Posterior cingulate gyrus (tissue), 11 donors: Measurements from ENCODE around the gene STK25.

Experiments used
- DNase-seq, 10 donors: peaks; one replicate each; pipeline versions ENCODE4 v3.0.0 to v3.0.0-alpha.2; 2020 to 2021; ENCODE audit warnings: mixed read lengths in 3 of 10
- intact Hi-C: fragments of 100-400 bp; cut with DNase I; formaldehyde crosslinking; loops from one replicate; pipeline ENCODE4 v1.15.1; 2023

STK25 gene

DNA sequence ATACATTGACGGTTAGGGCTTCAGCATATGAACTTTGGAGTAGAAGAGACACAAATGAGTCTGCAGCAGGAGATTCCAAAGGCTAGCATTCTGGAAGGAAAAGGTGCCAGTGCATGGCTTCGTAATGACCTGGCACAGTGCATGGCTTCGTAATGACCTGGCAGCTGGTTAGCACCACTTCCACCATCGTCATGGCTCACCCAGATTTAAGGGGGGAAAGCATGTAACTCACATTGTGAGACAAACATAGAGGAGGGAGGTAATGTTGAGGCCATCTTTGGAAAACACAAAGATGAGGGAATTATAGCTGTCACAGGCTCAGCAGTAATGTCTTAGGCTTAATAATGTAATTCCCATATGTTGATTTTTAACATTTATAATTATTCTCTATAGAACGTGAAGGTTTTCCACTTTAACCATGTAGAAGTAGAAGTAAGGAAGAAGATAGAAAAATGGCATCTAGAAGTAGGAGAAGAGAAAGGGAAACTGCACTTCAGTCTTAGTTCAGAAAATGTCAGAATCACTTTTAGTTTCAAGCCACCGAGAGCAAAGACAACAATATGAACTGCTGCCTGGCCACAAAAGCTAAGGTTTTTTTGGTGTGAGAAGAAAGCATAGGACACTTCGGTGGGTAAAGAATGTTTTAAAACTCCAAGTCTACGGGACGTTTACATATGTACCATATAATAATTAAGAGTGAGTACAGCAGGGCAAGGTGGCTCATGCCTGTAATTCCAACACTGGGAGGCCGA lies 6.8 kb upstream of the STK25 start:
- intact Hi-C loops: no loop called here
- DNase-seq: peak in 1 of 10 donors; percentile 22

DNA sequence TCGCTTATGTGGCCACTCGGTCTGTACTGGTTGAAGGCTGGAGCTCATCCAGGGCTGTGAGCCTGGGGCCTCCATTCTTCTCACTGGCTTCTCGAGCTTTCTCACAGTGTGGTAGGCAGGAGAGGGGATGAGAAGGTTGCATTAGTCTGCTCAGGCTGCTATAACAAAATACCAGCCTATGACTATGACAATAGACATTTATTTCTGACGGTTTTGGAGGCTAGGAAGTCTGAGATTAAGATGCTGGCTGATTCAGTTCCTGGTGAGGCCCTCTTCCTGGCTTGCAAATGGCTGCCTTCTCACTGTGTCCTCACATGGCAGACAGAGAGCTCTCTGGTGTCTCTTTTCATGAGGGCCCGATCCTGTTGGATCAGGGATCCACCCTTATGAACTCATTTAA lies 6.2 kb upstream of the STK25 start:
- DNase-seq: peak in 2 of 10 donors; percentile 29 to 31
- intact Hi-C loops: no loop called here

DNA sequence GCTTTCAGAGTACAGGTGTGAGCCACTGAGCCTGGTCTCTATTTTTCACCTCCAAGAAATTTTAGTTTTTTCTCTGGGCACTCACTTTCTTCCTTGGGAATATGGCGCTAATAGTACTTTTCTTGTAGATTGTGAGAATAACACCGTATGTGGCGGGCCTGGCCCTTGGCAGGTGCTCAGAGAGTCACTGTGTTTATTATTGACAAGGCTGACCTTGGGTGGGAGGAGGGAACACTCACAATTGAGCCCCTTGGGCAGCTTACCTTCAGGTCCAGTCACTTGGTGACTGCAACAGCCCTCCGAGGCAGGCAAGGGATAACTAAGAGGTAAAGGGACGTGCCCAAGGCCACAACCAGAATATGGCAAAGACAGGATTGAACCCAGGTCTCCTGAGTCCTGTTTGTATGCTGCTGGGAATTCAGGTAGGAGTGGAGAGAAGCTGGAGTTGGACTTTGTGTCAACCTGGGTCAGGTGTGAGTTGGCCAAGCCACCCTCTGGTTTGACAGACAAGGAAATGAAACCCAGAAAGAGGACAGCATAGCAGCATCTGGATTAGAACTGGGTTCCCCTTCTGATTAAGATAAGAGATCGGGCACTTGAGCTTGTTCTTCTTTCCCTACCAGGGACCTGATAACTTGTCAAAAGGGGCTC lies 2.8 kb upstream of the STK25 start:
- intact Hi-C loops: no loop called here
- peak in 2 of 10 donors; percentile 9 to 44 for DNase-seq

DNA sequence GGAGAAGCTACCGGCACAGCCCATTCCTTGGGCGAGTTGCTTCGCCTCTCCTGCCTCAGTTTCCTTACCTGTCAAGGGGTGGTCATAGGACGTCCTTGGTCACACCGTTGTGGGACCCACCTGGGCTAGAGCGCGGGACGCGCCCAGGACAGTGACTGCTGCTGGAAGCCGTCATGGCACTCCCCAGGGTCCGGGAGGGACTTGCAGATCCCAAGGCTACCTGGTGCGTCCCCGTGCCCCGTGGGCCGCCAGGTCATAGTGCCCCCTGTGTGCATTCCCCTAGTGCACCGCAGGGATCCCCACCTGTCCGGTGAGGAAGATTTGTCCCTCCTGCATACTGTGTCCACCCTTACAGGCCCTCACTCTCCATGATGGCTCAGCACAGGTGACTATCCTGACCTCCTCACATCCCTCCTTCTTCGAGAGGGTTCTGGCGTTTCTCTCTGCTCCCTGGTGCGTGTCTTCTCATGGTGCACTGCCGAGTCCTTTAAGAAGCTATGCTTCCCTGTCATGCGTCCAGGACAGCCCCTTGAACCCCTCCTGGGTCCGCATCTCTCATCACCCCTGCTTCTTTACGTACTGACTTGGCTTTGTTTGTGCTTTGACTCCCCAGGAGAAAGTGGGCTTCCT lies 886 bp upstream of the STK25 start:
- intact Hi-C loops: loop anchor here (2.0 to 10.0 kb wide), 4 partner anchors 48 to 178 kb away; partner anchors contain the start of genes ATG4B, BOK, DTYMK and THAP4
- peak in 3 of 10 donors; percentile 81 to 91 (median 87) for DNase-seq

DNA sequence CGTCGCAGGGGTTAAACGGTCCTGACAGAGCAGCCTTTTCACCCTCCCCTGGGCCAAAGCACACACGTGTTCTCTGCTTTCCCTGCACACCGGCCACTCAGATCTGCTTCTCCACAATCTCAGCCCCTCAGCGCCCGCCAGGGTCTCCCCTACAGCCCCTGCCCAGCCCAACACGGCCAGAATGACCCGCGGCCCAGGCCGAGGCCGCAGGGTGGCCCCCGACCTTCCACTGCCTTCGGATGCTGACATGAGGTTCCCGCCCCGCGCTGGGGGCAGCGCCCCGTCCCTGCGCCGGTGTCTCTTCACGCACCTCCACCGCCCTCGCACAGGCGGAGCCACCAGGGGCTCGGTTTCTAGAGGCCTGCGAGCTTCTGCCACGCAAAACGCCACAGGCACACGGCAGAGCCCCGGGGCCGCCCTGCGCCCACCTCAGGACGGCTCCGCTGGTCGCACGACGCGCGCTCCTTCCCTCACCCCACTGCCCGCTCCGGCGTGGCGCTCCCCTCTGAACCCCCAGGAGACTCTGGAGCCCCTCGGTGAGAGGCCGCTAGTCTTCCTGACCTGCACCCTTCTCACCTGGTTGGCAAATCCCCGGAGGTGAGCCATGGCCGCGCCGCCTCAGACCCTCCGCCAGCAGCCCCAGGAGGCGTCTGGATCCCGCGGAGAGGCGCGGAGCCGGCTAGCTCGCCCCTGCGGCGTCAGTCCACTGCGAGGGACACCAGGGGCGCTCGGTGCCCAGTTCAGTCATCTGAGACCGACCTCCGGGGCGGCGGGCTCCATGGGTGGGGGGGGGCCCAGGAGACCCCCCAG lies 749 bp downstream of the STK25 start:
- peak in 5 of 10 donors; percentile 24 to 90 (median 81) for DNase-seq
- intact Hi-C loops: loop anchor here (2.0 to 10.0 kb wide), 4 partner anchors 50 to 180 kb away; partner anchors contain the start of genes ATG4B, BOK, DTYMK and THAP4

DNA sequence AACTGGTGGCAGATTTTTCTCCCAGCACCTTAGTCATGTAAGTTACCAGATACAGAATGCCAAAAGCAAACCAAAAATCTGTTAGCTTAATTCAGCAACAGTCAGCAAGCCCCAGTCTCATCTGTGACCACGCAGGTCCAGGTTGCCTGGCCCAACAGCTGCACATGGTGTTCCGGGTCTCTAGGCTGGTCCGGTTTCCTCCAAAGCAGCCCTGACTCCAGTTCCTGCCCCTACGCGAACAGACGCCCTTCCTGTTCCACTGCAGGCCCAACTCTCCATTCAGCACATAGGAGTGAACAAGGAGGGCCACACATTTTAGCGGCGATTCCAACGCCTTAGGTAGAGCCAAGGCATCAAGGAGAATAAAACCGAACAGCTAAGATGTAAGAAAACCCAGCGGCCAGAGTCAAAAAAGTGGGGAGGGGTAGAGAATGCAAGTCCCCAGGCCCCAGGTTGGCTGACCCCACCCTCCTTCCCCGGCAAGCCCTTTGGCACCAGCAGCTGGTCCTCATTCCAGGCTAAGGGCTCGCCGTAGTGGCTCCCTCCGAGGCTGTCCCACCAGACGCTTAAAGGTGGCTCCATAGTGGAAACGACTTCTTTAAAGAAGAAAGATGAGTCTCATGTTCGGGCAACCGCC lies 1.5 kb downstream of the STK25 start:
- intact Hi-C loops: loop anchor here (5.0 to 10.0 kb wide), 3 partner anchors 50 to 180 kb away; partner anchors contain the start of genes BOK and DTYMK
- peak in 1 of 10 donors; percentile 70 for DNase-seq

DNA sequence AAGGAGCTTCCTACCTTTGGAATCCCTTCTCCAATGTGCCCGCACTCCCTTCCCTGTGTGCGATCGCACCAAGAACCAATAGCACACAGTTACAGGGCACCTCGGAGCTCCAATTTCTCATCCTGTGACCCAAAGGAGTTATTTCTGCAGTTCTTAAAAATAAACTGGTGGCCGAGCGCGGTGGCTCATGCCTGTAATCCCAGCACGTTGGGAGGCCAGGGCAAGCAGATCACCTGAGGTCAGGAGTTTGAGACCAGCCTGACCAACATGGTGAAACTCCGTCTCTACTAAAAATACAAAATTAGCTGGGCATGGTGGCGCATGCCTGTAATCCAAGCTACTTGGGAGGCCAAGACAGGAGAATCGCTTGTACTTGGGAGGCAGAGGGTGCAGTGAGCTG lies 2.1 kb downstream of the STK25 start:
- DNase-seq: peak in 1 of 10 donors; percentile 31
- intact Hi-C loops: loop anchor here (5.0 to 10.0 kb wide), 3 partner anchors 51 to 181 kb away; partner anchors contain the start of genes BOK and DTYMK

DNA sequence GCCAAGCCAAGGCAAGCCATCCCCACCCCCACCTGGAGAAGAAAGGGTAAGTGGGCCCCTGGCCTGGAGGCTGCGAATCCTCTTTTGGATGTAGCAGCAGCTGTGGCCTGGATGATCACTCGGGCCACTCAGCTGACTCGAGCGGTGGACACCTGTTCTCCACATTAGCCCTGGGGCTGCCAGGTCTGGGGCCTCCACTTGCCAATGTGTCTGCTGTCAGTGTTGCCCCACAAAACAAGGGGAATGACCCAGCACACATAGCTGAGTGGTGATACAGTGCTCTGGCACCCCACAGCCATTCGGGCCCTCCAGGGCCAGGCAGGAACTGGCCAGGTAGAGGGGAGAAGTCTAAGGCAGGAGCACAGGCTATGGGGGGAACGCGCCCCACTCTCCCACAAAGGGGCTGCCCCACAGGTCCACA lies 2.6 kb downstream of the STK25 start:
- intact Hi-C loops: loop anchor here (5.0 to 10.0 kb wide), 3 partner anchors 52 to 182 kb away; partner anchors contain the start of genes BOK and DTYMK
- DNase-seq: peak in 1 of 10 donors; percentile 52

DNA sequence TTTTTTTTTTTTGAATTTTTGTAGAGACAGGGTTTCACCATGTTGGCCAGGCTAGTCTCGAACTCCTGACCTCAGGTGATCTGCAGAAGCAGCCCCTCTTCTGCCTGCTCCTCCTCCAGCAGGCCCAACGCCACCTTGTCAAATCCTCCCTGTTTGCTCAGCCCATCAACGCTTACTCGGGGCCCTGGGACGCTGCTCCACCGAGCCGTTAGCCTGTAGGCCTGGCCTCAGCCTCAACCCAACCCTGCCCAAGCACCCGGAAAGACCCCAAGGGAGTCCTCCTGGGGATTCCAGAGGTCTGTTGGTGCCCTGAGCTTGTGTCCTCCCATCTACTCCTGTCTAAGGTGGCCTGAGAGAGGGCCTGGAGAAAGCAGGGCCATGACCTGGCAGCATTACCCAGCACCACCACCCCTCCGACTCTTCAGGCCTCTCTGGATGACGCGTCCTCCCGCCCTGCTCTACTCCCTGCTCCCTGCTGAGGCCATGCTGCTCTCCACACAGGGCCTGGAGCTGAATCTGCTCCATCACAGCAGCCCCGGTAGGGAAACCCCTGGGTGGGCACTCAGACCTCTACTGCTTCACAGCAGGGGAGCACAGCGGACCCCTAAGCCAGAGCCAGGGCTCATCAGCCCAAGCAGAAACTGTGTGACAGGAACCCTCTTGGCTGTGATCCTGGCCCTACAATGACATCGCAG lies 3.2 kb downstream of the STK25 start:
- DNase-seq: peak in 1 of 10 donors; percentile 72
- intact Hi-C loops: loop anchor here (5.0 to 10.0 kb wide), 3 partner anchors 52 to 182 kb away; partner anchors contain the start of genes BOK and DTYMK

DNA sequence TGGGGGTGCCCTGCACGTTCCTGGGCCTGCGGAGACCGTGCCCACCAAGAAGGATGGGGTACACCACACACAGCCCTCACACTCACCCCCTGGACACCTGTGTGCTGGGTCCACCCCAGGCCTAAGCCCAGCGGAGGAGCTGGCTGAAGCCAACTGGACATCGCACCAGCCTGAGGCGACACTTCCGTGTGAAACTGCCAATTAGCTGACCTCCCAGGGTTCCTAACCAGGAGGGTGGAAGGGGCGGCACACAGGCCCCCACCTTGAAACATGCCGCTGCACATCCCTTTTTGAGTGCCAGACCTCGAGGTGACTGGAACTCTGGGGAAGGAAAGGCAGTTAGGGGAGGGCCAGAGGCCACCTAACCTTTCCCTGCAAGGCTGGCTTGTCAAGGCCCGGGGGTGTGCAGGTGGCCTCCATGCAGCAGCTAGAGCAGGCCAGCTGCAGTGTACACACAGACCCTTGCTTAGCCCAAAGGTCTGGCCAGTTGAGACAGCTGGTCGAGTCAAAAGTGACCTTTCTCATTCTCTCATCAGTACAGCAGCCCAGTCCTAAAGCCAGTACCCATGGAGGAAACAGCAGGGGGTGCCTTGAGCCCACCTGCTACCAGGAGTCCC lies 4.5 kb downstream of the STK25 start:
- intact Hi-C loops: loop anchor here (10.0 kb wide), 1 partner anchor 111 kb away; no protein-coding TSS in a partner anchor
- DNase-seq: peak in 1 of 10 donors; percentile 40

DNA sequence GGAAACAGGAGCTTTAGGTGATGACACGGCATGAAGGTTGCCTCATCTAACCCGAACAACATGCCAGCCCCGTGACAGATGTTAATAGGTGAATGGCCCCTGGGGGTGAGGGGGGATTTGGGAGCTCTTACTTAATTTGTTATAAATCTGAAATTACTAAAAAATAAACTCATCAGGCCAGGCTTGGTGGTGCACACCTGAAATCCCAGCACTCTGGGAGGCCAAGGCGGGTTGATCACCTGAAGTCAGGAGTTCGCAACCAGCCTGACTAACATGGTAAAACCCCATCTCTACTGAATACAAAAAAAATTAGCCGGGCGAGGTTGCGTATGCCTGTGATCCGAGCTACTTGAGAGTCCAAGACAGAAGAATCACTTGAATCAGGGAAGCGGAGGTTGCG lies 6.1 kb downstream of the STK25 start:
- peak in 3 of 10 donors; percentile 22 to 68 (median 43) for DNase-seq
- intact Hi-C loops: loop anchor here (10.0 kb wide), 1 partner anchor 113 kb away; no protein-coding TSS in a partner anchor

DNA sequence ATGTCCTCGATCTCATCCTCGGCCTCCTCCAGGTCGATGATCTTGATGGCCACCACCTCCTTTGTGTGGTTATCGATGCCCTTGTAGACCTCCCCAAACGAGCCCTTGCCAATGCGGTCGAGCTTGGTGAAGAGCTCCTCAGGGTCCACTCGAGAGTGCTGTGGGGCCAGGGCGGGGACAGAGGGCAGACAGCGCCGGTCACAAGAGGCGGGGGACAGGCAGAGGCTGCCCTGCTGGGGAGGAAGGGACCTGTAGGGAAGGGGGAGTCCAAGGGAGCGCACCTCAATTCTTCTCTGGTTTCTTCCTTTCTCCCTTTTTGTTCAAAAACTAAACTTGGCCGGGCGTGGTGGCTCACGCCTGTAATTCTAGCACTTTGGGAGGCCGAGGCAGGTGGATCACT lies 6.8 kb downstream of the STK25 start:
- DNase-seq: peak in 3 of 10 donors; percentile 30 to 62 (median 35)
- intact Hi-C loops: loop anchor here (10.0 kb wide), 1 partner anchor 113 kb away; no protein-coding TSS in a partner anchor

DNA sequence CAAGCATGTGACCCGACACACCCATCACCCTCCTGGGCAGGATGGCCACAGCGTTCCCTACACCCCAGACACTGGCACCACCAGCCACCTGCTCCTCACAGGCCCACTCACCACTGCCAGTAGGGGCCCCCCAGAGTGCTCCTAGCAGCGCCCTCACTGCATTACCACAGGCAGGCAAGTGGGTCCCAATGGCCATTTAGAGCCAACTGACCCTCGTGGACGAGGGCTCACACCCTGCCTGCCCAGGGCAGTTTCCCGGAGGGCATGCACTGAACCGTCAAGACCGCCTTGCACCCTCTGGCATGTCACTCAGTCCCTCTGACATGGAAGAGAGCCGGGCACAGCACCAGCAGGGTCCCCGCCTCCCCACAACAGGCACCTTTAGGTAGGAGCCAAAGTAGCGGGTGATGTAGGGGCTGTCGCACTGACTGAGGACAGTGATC lies 7.3 kb downstream of the STK25 start:
- intact Hi-C loops: loop anchor here (10.0 kb wide), 1 partner anchor 114 kb away; no protein-coding TSS in a partner anchor
- peak in 3 of 10 donors; percentile 42 to 73 (median 56) for DNase-seq

DNA sequence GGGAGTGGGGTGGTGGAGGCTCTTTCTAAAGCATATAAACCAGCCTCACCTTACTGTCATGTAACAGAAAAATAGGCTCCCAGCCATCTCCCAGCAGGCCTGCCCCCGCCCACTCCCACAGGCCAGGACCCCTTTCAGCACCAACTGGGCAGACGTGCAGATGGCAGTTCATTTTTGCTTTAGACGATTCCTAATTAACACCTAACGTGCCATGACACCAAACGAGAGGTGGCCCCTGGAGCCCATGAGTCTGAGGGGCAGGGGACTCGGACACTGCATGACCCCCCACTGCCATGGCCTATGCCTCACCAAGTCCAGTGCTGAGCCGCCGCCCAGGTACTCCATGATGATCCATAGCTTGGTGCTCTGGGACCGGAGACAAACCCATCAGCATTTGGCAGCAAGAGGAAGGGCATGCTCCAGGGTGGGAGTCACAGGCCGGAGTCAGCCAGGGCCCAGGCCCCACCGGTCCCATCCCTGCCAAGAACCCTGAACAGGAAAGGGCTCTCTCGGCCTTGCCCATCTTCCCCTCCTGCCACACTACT lies 7.9 kb downstream of the STK25 start:
- peak in 3 of 10 donors; percentile 11 to 71 (median 39) for DNase-seq
- intact Hi-C loops: loop anchor here (10.0 kb wide), 1 partner anchor 114 kb away; no protein-coding TSS in a partner anchor

DNA sequence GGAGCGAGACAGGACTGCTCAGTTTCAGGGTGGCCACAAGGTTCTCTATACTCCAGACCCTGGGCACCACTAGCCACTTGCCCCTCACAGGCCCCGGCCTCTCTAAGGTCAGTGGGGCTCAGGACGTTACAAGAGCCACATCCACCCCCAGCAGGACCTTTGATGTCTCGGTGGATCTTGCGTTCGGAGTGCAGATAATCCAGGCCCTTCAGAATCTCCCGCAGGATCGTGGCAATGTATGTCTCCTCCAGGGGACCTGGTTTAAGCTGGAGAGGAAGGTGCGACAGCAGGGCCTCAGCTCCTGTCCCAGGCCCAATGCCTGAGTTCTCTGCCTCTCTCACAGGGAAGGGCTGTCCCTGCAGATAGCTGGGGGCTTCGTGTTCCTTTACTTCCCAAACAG lies 8.4 kb downstream of the STK25 start:
- DNase-seq: peak in 2 of 10 donors; percentile 49 to 61
- intact Hi-C loops: loop anchor here (10.0 kb wide), 1 partner anchor 115 kb away; no protein-coding TSS in a partner anchor

DNA sequence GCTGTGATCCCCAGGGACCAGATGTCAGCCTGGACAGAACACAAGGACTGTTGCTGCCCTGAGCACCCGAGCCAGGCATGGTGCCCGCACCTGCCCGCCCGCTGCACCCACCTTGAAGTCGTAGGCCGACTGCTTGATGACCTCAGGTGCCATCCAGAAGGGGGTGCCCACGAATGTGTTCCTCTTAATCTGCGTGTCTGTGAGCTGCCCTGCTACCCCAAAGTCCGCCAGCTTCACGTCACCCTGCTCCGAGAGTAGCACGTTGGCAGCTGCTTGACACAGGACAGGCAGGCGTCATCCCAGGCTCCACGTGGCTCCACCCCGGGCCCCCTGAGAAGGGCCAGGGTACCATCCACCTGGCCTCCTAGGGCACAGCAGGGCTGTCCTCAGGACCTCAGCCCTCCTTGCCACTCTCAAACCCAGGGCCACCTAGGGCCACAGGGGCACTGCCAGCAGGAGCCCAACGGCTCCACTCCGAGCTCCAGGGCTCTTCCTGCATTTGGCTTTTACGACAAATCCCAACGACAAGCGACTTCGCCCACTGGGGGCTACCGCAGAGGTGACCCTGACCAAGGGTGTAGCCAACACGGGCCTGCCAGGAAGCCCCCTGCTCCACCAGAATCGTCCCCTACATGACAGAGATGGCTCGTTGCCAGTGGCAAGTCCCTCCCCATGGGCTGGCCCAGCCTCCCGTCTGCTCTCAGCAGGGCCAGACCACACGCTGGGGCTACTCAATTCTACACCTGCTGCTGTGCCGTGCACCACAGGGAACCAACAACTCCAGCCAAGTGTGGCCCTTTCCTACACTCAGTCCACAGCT lies 9.0 kb downstream of the STK25 start:
- intact Hi-C loops: no loop called here
- DNase-seq: peak in 3 of 10 donors; percentile 16 to 72 (median 59)
